A673 (cell line): ENCODE measurements around the gene RASA3. TPM values are rescaled to one million over a fixed set of nuclear protein-coding genes. Genes with fewer than 3 reads are reported as not detected.

Experiments used
- BruUV-seq: library from RNA; stranded (reverse); fragments of 400-500 nt; replicated peaks from 2 replicates; lab custom pipeline; 2021; lab: Mats Ljungman, UMichigan
- CTCF ChIA-PET: fragments of 300-600 bp; sonication (Branson Sonifier 250); formaldehyde crosslinking; loops from one replicate; lab custom pipeline; 2022; ENCODE audit warnings: antibody characterized with exemption; lab: Charles Lee
- POLR2A ChIA-PET: fragments of 300-600 bp; sonication (Branson Sonifier 250); formaldehyde crosslinking; loops from one replicate; lab custom pipeline; 2022; ENCODE audit warnings: antibody characterized with exemption; ENCODE audit not compliant: low non-redundant PET; lab: Charles Lee
- DNase-seq: peaks from one replicate; pipeline ENCODE4 v3.0.0-alpha.2; 2015; ENCODE audit warnings: low spot score
- H3K27ac ChIP-seq: fragments of 200-600 bp; sonication (generic); 2 replicates; pipeline ENCODE4 v1.5.1; 2016; ENCODE audit warnings: mixed run types, low read depth, mild to moderate bottlenecking, mixed read lengths, antibody characterized with exemption, low read length; ENCODE audit not compliant: poor library complexity, severe bottlenecking
- H3K27me3 ChIP-seq: fragments of 200-600 bp; sonication (generic); replicated peaks from 2 replicates; pipeline ENCODE4 v1.6.1; 2017; ENCODE audit warnings: mixed run types, low read depth, mild to moderate bottlenecking, mixed read lengths, antibody characterized with exemption, low read length; ENCODE audit not compliant: insufficient read depth, poor library complexity
- H3K36me3 ChIP-seq: fragments of 200-600 bp; sonication (generic); 2 replicates; pipeline ENCODE4 v1.6.1; 2016; ENCODE audit warnings: mixed run types, mild to moderate bottlenecking, mixed read lengths, antibody characterized with exemption, low read length; ENCODE audit not compliant: insufficient read depth, poor library complexity, severe bottlenecking
- H3K4me1 ChIP-seq: fragments of 200-600 bp; sonication (generic); 2 replicates; pipeline ENCODE4 v1.6.1; 2017; ENCODE audit warnings: mixed run types, mild to moderate bottlenecking, mixed read lengths, antibody characterized with exemption, low read length; ENCODE audit not compliant: insufficient read depth, poor library complexity, severe bottlenecking
- H3K4me3 ChIP-seq: fragments of 200-600 bp; sonication (generic); 2 replicates; pipeline ENCODE4 v1.5.1; 2016; ENCODE audit warnings: low read depth, mixed run types, mild to moderate bottlenecking, mixed read lengths, low read length; ENCODE audit not compliant: poor library complexity, severe bottlenecking
- H3K9me3 ChIP-seq: fragments of 200-600 bp; sonication (generic); 2 replicates; pipeline ENCODE4 v1.6.1; 2016; ENCODE audit warnings: mixed run types, low read depth, mild to moderate bottlenecking, mixed read lengths, antibody characterized with exemption, low read length; ENCODE audit not compliant: poor library complexity, severe bottlenecking
- CTCF ChIP-seq: fragments of 300-800, 200-600 bp; sonication (generic); conservative IDR thresholded peaks from 2 replicates; pipeline ENCODE4 v1.5.1; 2017; ENCODE audit warnings: low read depth, mild to moderate bottlenecking, antibody characterized with exemption, low read length, moderate library complexity, mixed read lengths
- EZH2 ChIP-seq: fragments of 200-600 bp; sonication (generic); IDR thresholded peaks from 2 replicates; pipeline ENCODE4 v1.6.1; 2017; ENCODE audit warnings: borderline replicate concordance, low read depth, mild to moderate bottlenecking, mixed read lengths, antibody characterized with exemption, low read length; ENCODE audit not compliant: poor library complexity, severe bottlenecking
- intact Hi-C: fragments of 100-400 bp; cut with micrococcal nuclease; formaldehyde crosslinking; loops from one replicate; pipeline ENCODE4 v1.10.0; 2022; ENCODE audit not compliant: unreplicated experiment
- total RNA-seq: library from RNA; stranded (reverse); gene quantifications from 2 replicates; pipeline ENCODE4 v1.2.3, GENCODE V29; 2021

RASA3 gene
- total RNA-seq, 1 experiment from 2014 or later = 22.1 TPM

DNA sequence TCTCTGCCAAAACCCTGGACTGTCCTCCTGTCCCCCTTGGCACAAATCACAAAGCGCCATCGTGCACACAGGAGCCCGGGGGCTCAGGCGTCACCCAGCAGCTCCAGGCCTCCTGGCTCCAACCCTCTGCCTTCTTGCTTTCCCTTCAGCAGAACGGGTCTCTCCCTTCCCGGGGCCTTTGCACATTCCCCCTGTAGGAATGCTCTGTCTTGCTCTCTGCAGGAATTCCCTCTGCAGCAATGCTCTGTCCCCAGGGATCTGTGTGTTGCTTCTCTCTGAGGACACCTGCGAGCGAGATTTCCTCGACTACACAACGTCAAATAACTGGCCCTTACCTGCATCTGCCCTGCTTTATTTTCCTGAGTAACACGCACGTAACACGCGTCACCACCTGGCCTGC is 13.3 kb upstream of the RASA3 start:
- TF ChIP-seq CTCF = no peak
- no peak for TF ChIP-seq EZH2
- H3K36me3 ChIP-seq = no peaks in the 10 kb centered on the region
- CTCF ChIA-PET = no interaction called here
- DNase-seq = no peak
- no TSS peak for BruUV-seq
- POLR2A ChIA-PET = no interaction called here
- no peaks in the 10 kb centered on the region for H3K4me1 ChIP-seq
- H3K27ac ChIP-seq = no peak overlapping the region
- no peaks in the 10 kb centered on the region for H3K27me3 ChIP-seq
- H3K4me3 ChIP-seq = no peak overlapping the region
- intact Hi-C loops = no loop called here
- no peaks in the 10 kb centered on the region for H3K9me3 ChIP-seq

DNA sequence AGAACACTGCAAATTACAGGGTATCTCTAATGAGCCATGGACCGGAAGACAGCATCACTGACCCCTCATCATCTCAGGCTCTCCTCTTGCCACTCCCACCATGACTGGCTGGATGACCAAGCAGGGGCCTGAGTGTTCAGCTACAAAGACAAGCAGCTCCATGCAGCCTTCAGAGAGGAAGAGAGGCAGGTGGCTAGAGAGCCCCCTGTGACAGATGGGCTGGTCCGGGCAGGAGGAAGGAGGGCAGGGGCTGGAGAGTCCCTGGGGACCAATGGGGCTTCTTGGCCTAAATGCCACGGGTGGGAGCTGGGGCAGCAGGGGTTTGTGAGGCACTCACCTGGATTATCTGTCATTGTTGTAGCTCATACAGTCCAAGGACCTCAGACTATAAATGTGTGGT is 12.8 kb upstream of the RASA3 start:
- intact Hi-C loops = no loop called here
- BruUV-seq = no TSS peak
- Histone ChIP-seq H3K4me1 (peaks cover 4% of the 10 kb centered on the region), H3K27me3 (no peaks in the 10 kb centered on the region), H3K4me3 (no peak overlapping the region), H3K36me3 (no peaks in the 10 kb centered on the region), H3K9me3 (no peaks in the 10 kb centered on the region), H3K27ac (no peak overlapping the region)
- DNase-seq = no peak
- ChIA-PET POLR2A (no interaction called here), CTCF (no interaction called here)
- TF ChIP-seq CTCF = no peak
- TF ChIP-seq EZH2 = no peak

DNA sequence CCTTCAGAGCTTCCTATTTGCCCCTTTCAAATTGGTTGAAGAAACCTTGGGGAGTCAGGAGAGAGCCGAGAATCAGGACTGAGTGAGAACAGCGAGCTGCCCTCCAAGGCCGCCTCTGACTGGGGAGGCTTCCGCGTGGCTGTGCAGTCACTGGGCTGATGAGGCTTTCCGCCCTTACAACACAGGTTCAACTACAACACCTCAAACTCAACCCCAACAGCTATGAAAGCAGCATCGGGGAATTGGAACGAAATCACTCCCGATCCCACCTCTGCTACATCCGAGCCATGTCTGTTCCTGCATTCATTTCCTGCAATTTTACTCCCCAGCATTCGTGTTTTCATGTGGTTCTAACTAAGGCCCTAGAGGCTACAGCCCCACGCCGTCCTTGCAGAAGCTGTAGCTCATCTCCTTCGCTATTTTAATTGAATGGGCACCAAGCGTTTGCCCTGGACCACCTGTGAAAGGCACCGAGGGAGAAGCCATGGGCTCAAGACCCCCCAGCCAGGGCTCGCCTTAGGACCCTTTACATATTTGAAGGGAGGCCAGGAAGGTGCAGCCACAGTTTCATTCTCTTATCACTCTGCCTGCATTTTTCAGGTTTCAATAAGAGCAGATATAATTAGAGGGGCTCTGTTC is 12.3 kb upstream of the RASA3 start:
- no TSS peak for BruUV-seq
- no peaks in the 10 kb centered on the region for H3K27me3 ChIP-seq
- H3K4me3 ChIP-seq = no peak overlapping the region
- ChIA-PET CTCF (no interaction called here), POLR2A (no interaction called here)
- no peaks in the 10 kb centered on the region for H3K36me3 ChIP-seq
- H3K4me1 ChIP-seq = peaks cover 4% of the 10 kb centered on the region
- H3K9me3 ChIP-seq = no peaks in the 10 kb centered on the region
- H3K27ac ChIP-seq = no peak overlapping the region
- no peak for DNase-seq
- TF ChIP-seq EZH2 = no peak
- no peak for TF ChIP-seq CTCF
- intact Hi-C loops = no loop called here
